ENCODE measurements around the gene ZNF783.

GRCh38 chr7:149224352-149224751 lies 37.6 kb upstream of the ZNF783 start:
- TF ChIP-seq CTCF (IDR thresholded peaks at IDR 0.05) (no peak), POLR2A (IDR thresholded peaks at IDR 0.05) (no peak)
